ENCODE data around the gene ABHD17B. TPM values are rescaled to one million over a fixed set of nuclear protein-coding genes. Genes with fewer than 3 reads are reported as not detected.

ABHD17B gene
- total and polyA plus RNA-seq, 4 donors = 5.2 to 17.7 (median 10.1) TPM

DNA sequence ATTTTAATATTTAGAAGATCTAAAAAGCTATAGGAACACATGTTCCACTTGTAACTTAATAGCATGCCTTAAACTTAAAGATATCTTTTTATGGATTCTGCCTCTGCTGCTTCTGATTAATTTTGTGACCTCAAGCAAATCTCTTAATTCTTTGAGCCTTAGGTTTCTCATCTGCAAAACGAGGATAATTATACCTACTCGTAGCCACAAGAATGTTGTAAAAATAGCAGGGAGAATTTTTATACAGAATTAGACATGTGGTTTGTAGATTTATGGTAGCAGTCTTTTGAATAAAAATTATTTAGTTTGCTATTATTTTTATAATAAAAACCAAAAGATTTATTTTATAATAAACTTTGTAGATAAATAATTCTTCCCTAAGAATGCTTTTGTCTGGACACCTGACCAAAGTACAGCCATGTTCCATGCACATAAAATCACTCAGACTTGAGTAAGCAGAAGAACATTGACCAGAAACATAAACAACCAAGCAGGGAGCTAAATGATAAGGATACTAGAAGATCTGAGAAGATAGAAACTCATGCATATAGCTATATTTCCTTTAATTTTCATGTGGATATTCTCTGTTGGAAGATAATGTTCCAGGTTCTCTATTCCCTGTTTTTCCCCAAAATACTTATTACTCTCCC, 18.9 kb upstream of the ABHD17B start:
- no peak for TF ChIP-seq HNF4A (conservative IDR thresholded peaks at IDR 0.05)
- TF ChIP-seq FOXA2 (IDR thresholded peaks at IDR 0.05) = no peak
- TF ChIP-seq, protein P1, sequence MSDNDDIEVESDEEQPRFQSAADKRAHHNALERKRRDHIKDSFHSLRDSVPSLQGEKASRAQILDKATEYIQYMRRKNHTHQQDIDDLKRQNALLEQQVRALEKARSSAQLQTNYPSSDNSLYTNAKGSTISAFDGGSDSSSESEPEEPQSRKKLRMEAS (IDR thresholded peaks at IDR 0.05) = no peak
- TF ChIP-seq, protein P2, sequence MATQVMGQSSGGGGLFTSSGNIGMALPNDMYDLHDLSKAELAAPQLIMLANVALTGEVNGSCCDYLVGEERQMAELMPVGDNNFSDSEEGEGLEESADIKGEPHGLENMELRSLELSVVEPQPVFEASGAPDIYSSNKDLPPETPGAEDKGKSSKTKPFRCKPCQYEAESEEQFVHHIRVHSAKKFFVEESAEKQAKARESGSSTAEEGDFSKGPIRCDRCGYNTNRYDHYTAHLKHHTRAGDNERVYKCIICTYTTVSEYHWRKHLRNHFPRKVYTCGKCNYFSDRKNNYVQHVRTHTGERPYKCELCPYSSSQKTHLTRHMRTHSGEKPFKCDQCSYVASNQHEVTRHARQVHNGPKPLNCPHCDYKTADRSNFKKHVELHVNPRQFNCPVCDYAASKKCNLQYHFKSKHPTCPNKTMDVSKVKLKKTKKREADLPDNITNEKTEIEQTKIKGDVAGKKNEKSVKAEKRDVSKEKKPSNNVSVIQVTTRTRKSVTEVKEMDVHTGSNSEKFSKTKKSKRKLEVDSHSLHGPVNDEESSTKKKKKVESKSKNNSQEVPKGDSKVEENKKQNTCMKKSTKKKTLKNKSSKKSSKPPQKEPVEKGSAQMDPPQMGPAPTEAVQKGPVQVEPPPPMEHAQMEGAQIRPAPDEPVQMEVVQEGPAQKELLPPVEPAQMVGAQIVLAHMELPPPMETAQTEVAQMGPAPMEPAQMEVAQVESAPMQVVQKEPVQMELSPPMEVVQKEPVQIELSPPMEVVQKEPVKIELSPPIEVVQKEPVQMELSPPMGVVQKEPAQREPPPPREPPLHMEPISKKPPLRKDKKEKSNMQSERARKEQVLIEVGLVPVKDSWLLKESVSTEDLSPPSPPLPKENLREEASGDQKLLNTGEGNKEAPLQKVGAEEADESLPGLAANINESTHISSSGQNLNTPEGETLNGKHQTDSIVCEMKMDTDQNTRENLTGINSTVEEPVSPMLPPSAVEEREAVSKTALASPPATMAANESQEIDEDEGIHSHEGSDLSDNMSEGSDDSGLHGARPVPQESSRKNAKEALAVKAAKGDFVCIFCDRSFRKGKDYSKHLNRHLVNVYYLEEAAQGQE (IDR thresholded peaks at IDR 0.05) = no peak
- H3K4me1 ChIP-seq (ENCODE audit: control insufficient read depth in 4 of 4, insufficient read depth in 4 of 4, low read length in 3 of 4) = peaks cover 0 to 5% (median 0%) of the 10 kb centered on the region in 4 donors
- no peaks in the 10 kb centered on the region for H3K9me3 ChIP-seq (ENCODE audit: control insufficient read depth in 4 of 4, low read length in 3 of 4)
- no peak overlapping the region for H3K27ac ChIP-seq (ENCODE audit: low read depth in 1 of 2, low read length in 2 of 2)
- no peaks in the 10 kb centered on the region for H3K27me3 ChIP-seq (ENCODE audit: control insufficient read depth in 4 of 4, insufficient read depth in 4 of 4, low read length in 3 of 4)
- 92% methylated on average over 2 of the region's 2 CpGs for WGBS
- no peak overlapping the region for H3K9ac ChIP-seq (ENCODE audit: low read depth in 1 of 2, low read length in 2 of 2)
- no peak overlapping the region for H3K4me3 ChIP-seq (ENCODE audit: low read depth in 1 of 3, low read length in 3 of 3)
- H3K36me3 ChIP-seq (ENCODE audit: control insufficient read depth in 4 of 4, insufficient read depth in 3 of 4, low read depth in 1 of 4, low read length in 3 of 4) = no peaks in the 10 kb centered on the region
- DNase-seq (ENCODE audit: low spot score) = no peak

DNA sequence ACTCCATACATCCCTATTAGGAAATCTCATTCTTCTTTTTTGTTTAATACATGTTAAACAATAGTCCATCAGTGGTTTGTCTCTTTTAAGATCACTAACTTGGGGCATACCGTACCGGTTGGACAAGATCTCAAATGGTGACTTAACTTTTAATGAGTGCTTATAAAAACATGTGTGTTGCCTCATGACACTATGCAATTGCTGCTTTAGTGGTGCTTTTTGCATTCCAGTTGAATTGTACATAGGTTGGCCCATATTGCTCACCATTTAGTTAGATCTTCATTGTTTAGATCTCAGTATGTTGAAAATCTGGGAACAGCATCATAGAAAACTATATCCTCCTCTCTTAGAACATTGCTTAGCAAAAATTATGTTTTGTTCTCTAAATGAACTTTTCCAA, 18.2 kb upstream of the ABHD17B start:
- Histone ChIP-seq H3K27ac (ENCODE audit: low read depth in 1 of 2, low read length in 2 of 2) (no peak overlapping the region), H3K9ac (ENCODE audit: low read depth in 1 of 2, low read length in 2 of 2) (no peak overlapping the region), H3K4me3 (ENCODE audit: low read depth in 1 of 3, low read length in 3 of 3) (no peak overlapping the region), H3K36me3 (ENCODE audit: control insufficient read depth in 4 of 4, insufficient read depth in 3 of 4, low read depth in 1 of 4, low read length in 3 of 4) (no peaks in the 10 kb centered on the region), H3K9me3 (ENCODE audit: control insufficient read depth in 4 of 4, low read length in 3 of 4) (no peaks in the 10 kb centered on the region), H3K27me3 (ENCODE audit: control insufficient read depth in 4 of 4, insufficient read depth in 4 of 4, low read length in 3 of 4) (no peaks in the 10 kb centered on the region), H3K4me1 (ENCODE audit: control insufficient read depth in 4 of 4, insufficient read depth in 4 of 4, low read length in 3 of 4) (peaks cover 0 to 5% (median 0%) of the 10 kb centered on the region in 4 donors)
- WGBS = 88% methylated on average over 2 of the region's 2 CpGs
- TF ChIP-seq, protein P3, sequence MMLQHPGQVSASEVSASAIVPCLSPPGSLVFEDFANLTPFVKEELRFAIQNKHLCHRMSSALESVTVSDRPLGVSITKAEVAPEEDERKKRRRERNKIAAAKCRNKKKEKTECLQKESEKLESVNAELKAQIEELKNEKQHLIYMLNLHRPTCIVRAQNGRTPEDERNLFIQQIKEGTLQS (IDR thresholded peaks at IDR 0.05) = no peak
- TF ChIP-seq EGR1 (IDR thresholded peaks at IDR 0.05; ENCODE audit: low read depth in 2 of 2) = no peak
- TF ChIP-seq, protein P1 (IDR thresholded peaks at IDR 0.05) = no peak
- TF ChIP-seq HNF4G (IDR thresholded peaks at IDR 0.05) = no peak
- TF ChIP-seq, protein P2 (IDR thresholded peaks at IDR 0.05) = no peak
- no peak for TF ChIP-seq YY1 (IDR thresholded peaks at IDR 0.05)
- no peak for DNase-seq (ENCODE audit: low spot score)
